OCI-LY1 (cell line): ENCODE results near the gene NKAIN2.

Experiments
- CTCF ChIP-seq: fragments of 200-600 bp; sonication (generic), shearing (Covaris generic); IDR thresholded peaks from 2 replicates; pipeline ENCODE4 v1.5.1; 2017; ENCODE audit warnings: mild to moderate bottlenecking, antibody characterized with exemption, low read length, moderate library complexity, mixed read lengths
- EZH2 ChIP-seq: fragments of 200-600 bp; sonication (generic), shearing (Covaris generic); IDR thresholded peaks from 2 replicates; pipeline ENCODE4 v1.8.0; 2017; ENCODE audit warnings: borderline replicate concordance, mixed run types, mild to moderate bottlenecking, antibody characterized with exemption, low read length, moderate library complexity, mixed read lengths

- TF ChIP-seq CTCF (no peak), EZH2 (no peak)
These were observed 689.6 kb downstream of the NKAIN2 start for GRCh38 chr6:124493259-124493658.
